Measurements from ENCODE around the gene ARHGAP15. TPM values are rescaled to one million over a fixed set of nuclear protein-coding genes. Genes with fewer than 3 reads are reported as not detected.

The ARHGAP15 gene
- total RNA-seq, 1 experiment from 2014 or later = not detected

DNA sequence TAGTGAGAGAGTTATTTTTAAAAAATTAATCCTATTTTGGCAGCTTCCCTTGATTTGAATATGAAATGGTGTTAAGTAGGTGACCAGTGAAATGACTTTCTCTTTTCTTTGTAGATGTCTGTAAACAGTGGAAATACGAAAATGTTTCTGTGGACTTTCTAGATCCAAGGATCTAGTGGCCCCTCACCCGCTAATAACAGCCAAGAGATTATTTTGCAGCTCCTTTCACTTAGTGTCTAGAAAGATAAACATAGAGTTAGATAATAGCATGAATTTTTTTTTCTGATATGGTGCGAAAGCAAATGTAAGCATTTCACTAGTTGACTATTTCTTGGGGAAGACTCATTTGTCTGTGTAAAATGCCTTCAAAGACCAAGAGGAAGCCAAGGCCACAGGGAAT, 57.7 kb downstream of the ARHGAP15 start:
- no peaks in the 10 kb centered on the region for H3K9me3 ChIP-seq
- DNase-seq = no peak
- no peaks in the 10 kb centered on the region for H3K27me3 ChIP-seq
- no peak overlapping the region for H3K4me3 ChIP-seq
- no peaks in the 10 kb centered on the region for H3K36me3 ChIP-seq

DNA sequence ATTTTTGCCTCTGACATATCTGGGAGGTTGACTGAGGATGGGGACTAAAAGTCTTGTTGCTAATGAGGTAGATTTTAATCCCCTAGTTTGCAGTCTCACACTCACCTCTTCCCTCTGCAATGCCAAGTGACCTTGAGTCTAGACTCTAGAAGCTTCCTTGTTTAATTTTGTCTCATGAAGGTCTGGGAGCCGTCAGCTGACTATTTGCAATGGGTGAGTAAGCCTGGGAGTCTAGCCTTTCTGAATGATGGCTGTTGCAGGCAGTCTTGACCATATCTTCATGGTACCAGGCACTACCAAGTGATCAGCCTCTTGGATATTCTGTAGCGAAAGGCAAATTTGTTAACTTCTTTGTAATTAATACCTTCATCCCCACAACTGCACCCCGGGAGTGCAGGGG, 61.2 kb downstream of the ARHGAP15 start:
- Histone ChIP-seq H3K36me3 (no peaks in the 10 kb centered on the region), H3K9me3 (no peaks in the 10 kb centered on the region), H3K4me3 (no peak overlapping the region), H3K27me3 (no peaks in the 10 kb centered on the region)
- DNase-seq = no peak

DNA sequence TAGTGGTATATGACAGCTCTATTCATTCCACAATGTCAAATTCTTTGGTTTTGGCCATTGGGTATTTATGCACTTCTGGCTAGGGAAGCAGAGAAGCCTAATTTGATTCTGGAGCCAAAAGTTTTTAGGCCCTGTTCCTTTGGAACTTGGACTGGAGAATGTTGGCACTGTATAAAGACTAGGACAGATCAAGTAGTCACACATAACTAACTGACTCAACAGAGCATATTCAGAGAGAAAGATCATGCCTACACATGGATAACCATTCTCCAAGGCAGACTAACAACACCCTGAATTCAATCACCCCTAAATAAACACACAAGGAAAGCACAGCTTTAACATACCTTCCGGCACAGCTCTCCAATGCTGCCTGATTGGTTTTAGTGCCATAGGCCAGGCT, 62.9 kb downstream of the ARHGAP15 start:
- Histone ChIP-seq H3K36me3 (no peaks in the 10 kb centered on the region), H3K4me3 (no peak overlapping the region), H3K27me3 (no peaks in the 10 kb centered on the region), H3K9me3 (no peaks in the 10 kb centered on the region)
- no peak for DNase-seq

DNA sequence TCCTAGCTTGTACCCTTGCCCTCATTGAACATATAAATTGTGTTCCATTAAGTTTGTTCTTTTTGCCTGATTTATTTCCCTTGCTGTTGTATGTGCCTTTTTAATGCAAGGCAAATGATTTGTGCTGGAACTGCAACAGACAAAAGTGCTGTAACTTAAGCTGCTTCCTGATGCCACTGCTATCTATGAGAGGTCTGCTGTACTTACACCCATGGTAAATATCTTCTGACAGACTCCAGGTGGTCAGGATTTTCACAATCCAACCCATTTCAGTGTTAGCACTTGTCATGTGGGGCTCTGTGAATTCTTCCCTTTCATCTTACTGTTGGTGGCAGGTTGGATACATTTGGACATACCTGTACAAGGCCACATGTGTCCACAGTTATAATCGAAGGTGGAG, 63.5 kb downstream of the ARHGAP15 start:
- no peaks in the 10 kb centered on the region for H3K9me3 ChIP-seq
- no peaks in the 10 kb centered on the region for H3K27me3 ChIP-seq
- H3K36me3 ChIP-seq = no peaks in the 10 kb centered on the region
- H3K4me3 ChIP-seq = no peak overlapping the region
- DNase-seq = no peak

DNA sequence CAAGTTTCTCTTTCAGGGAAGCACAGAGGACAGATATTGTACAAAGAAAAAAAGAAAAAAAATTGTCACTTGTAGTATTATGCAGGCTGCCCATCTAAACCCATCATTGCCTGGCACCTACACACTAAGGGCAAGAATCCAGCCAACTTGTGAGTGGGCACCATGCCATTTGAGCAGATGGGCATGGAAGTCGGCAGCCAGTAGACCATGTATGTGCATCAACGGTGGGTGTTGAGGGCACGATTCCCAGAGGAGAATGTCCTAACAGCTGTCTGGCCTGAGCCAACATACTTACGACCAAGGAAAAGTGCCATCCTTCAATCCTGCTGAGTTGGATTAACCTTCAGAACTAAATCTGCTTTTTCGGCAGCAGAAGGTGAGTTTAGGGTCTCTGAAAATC, 63.9 kb downstream of the ARHGAP15 start:
- H3K9me3 ChIP-seq = no peaks in the 10 kb centered on the region
- H3K27me3 ChIP-seq = no peaks in the 10 kb centered on the region
- no peaks in the 10 kb centered on the region for H3K36me3 ChIP-seq
- DNase-seq = peak; percentile 2
- H3K4me3 ChIP-seq = no peak overlapping the region

DNA sequence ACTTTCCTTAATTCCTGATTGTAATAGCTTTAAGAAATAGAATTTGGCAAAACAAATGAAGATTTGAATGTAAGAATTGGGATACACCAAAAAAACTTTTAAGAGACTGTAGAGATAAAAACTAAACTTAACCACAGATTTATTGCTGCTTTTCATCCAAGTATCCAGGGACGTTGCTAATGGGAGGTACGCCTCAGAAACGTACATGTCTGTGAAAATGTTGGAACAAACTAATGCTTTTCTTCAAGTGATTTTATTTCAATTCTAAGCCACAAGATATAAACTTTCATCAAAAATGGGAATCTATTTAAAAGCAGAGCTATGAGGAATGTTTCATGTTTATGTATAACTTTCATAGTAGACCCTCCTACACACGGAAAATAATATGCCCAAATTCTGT, 66.3 kb downstream of the ARHGAP15 start:
- no peaks in the 10 kb centered on the region for H3K36me3 ChIP-seq
- H3K9me3 ChIP-seq = no peaks in the 10 kb centered on the region
- no peaks in the 10 kb centered on the region for H3K27me3 ChIP-seq
- H3K4me3 ChIP-seq = no peak overlapping the region
- DNase-seq = no peak

DNA sequence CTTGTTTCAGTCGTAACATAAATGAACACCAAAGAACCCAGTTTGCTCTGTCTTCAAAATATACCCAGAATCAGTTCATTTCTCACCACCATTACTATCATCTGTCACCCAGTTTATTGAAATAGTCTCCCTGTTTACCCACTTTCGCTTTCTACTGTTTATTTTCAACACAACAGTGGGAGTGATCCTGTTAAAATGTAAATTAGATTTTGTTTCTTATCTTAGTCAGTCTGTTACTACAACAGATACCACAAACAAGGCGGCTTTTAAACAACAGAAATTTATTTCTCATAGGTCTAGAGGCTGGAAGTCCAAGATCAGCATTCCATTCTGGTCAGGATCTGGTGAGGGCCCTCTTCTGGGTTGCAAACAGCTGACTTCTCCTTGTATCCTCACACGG, 74.8 kb downstream of the ARHGAP15 start:
- Histone ChIP-seq H3K36me3 (no peaks in the 10 kb centered on the region), H3K27me3 (no peaks in the 10 kb centered on the region), H3K4me3 (no peak overlapping the region), H3K9me3 (no peaks in the 10 kb centered on the region)
- no peak for DNase-seq

DNA sequence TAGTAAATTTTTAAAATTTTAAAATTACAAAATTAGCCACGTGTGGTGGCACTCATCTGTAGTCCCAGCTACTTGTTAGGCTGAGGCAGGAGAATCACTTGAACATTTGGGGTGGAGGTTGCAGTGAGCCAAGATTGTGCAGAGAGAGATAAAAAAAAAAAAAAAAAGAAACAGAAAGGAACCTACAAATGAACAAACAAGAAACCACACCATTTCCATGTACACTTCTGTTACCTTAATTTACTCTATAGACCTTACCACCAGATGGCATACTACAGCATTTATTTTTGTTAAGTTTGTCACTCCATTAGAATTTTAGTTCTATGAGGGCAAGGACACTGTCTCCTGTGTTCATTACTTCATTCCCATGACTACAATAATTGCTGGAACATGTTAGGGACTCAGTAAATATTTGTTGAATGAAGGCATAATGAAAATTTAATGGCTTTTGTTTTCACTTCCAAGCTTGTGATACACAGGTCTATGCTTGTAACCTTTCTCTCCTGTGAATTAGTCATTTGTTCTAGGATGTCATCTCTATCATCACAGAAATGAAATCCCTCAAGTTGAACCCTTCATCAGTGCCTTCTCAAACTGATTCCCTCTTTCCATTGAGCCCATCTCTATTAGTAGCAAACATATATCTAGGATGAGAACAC, 76.0 kb downstream of the ARHGAP15 start:
- Histone ChIP-seq H3K4me3 (no peak overlapping the region), H3K9me3 (no peaks in the 10 kb centered on the region), H3K36me3 (no peaks in the 10 kb centered on the region), H3K27me3 (no peaks in the 10 kb centered on the region)
- DNase-seq = no peak

DNA sequence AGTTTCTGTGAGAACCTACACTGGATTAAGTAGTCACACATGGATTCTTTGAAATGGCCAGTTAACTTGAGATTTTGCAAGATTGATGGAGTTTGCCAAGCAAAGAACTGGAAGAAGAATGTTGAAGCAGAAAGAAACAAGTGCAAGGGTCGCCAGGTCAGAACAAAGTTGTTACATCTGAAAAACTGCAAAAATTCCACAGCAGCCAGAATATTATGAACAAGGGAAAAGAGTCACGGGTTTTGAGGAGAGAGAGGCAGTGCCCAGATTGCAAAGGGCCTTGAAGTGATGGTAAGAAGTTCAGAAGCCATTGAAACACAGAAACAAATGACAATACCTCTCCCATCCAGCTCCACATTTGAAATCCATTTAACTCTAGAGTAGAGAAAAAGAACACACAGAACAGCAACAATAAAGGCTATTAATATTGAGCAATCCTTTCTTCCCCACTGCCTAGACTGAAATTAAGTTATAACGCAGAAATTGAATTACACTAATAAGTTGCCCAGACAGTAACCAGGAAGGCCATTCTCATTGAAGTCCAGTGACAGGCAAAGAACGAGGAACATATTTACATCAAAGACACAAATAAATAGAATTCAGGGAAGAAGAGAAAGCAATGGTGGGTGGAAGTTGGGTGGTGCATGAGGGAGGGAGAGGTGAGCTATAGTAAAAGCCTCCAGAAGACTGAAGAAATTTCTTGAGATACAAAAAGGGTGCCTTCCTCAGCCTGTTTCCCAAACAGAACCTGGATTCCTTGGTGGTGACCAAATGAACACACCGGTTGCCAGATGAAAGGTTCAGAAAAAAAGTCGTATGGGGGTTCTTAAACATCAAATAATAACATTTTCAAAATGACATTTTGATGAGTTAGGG, 80.6 kb downstream of the ARHGAP15 start:
- Histone ChIP-seq H3K27me3 (no peaks in the 10 kb centered on the region), H3K9me3 (no peaks in the 10 kb centered on the region), H3K36me3 (no peaks in the 10 kb centered on the region), H3K4me3 (no peak overlapping the region)
- DNase-seq = no peak

DNA sequence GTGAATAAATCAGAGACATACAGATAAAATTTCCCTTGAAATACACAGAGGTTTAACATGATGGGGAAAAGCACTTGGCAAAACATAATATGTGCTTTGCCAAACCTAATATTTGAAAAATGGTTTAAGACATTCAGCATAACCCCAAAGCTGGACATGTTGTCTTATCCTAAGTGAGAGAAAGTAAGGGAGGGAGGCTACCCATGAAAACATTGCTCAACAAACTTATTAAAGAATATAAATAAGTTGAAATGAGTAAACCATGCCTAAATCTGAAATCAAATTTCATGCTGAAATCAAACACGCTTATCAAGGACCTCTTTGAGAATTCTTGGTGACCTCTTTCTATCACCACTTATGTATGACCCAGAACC, 81.2 kb downstream of the ARHGAP15 start:
- DNase-seq = no peak

DNA sequence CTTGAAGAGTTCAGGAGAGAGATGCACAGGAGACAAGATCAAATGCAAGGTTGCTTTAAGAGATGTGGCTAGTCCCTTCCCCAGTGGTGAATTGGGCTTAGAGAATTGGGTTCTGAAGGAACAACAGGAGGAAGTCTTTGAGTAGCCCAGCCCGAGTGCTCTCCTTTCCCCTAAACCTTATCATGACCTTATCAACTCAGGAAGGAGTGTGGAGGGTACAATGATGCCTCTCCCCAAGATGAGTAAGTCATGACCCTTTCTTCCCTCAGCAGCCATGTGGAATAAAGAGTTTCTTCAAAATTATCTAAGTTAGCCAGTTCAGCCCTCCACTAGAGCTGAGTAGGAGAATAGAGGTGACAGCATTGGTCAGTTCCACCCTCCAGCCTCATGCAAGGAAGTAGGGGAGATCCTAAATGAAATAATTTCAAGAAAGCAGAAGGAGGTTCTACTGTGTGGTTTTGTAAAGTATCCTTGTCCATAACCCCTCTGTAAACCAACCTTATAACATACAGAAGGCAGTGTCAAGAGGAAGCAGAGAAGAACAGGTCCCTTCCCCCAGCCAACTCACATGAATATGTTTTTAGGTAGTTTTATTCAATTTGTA, 88.4 kb downstream of the ARHGAP15 start:
- DNase-seq = no peak
- Histone ChIP-seq H3K4me3 (no peak overlapping the region), H3K27me3 (no peaks in the 10 kb centered on the region), H3K36me3 (no peaks in the 10 kb centered on the region), H3K9me3 (no peaks in the 10 kb centered on the region)

More for the DNA sequence above, 81.2 kb downstream of the ARHGAP15 start:
- Histone ChIP-seq H3K4me3 (no peak overlapping the region), H3K36me3 (no peaks in the 10 kb centered on the region), H3K9me3 (no peaks in the 10 kb centered on the region), H3K27me3 (no peaks in the 10 kb centered on the region)

DNA sequence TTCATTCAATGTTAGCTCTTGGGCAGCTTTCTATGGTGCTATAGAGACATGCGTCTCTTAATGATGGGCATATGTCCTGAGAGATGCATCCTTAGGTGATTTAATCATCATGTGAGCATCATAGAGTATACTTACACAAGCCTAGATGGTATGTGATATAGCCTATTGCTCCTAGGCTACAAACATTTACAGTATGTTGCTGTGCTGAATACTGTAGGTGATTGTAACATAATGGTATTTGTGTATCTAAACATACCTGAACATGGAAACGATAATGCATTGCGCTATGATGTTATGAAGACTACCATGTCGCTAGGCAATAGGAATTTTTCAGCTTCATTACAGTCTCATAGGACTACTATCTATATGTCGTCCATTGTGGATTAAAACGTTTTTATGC, 89.4 kb downstream of the ARHGAP15 start:
- Histone ChIP-seq H3K27me3 (no peaks in the 10 kb centered on the region), H3K4me3 (no peak overlapping the region), H3K9me3 (no peaks in the 10 kb centered on the region), H3K36me3 (no peaks in the 10 kb centered on the region)
- DNase-seq = no peak

DNA sequence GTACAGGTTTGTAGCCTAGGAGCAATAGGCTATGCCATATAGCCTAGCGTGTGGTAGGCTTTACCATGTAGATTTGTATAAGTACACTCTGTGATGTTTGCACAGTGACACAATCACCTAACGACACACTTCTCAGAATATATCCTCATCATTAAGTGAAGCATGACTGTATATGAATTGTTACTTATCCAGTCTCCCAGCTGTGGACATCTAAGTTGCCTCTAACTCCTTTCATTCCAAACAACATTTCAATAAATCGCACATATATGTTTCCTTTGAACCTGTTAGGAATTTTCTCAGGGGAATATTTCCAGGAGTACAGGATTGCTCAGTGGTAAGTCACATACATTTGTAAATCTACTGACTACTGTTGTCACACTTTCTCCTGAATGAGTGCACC, 90.0 kb downstream of the ARHGAP15 start:
- no peak for DNase-seq
- no peaks in the 10 kb centered on the region for H3K36me3 ChIP-seq
- H3K4me3 ChIP-seq = no peak overlapping the region
- no peaks in the 10 kb centered on the region for H3K27me3 ChIP-seq
- no peaks in the 10 kb centered on the region for H3K9me3 ChIP-seq

DNA sequence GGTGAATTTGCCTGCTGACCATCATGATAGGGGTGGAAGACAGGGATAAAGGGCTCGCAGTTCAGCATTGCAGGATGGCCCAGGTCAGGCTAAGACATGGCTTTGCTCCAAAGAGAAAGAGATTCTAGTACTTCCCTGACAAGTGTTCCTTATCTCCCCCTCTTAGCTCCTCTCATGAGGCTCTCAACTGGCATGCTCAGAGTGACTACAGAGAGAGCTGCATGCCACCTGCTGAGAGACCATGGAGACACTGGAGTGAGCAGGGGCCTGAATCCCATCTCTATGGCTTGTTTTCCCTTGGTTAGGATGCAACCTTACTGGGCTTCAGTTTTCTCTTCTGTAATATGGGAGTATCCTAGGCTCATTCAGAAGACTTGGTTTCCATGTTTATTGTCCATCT, 94.3 kb downstream of the ARHGAP15 start:
- Histone ChIP-seq H3K9me3 (no peaks in the 10 kb centered on the region), H3K36me3 (no peaks in the 10 kb centered on the region), H3K4me3 (no peak overlapping the region), H3K27me3 (no peaks in the 10 kb centered on the region)
- DNase-seq = no peak

DNA sequence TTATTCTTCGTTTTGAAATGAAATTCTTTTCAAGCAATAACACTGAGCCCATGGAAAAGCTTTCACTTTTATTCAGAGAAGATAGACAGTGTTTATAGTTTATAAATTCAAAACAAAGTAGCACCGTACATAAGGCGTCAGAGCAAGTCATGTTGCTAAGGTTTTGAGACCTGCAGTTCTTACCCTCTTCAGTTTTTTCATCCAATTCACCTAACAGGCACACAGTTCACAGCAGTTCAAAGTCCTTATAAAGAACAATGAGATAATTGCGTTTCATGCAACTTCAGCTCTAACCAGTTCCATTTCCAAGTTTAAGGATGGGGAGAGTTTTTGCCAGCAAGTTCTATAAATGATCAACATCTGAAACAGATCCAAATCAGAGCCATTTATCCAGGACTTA, 96.7 kb downstream of the ARHGAP15 start:
- no peak for DNase-seq

DNA sequence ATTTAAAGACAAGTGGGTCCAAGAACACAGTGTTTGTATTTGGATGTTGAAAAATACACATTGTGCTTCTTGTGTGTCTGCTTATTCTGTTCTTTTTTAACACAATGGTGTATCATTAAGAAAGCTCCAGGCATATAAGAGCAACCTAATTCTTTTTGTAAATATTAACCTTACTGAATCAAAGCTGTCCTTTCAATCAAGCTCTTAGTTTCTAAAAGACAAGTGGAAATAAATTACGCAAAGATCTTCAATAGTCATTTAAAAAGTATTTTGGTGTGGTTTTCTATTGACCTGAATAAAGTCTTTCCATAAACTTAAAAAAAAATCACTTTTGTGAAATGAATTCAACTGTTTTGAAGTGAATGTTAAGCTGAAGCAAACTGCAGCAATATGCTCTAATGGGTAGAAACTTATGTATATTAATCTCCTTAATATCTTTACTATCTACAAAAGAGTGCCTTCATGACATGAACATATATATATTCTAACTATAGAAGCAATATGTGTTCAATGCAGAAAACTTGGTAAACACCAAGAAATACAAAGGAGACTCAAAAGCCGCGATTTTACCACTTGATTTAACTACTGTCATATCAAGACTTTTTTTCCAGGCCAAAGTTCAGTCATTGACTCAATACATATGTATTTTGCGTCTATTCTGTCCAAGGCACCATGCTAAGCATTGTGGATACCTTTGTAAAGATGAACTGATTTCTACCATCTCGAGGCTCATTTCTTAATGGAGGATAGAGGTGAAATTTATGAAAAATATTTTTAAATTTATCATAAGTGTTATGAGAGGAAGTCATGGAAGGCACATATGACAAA, 97.7 kb downstream of the ARHGAP15 start:
- H3K9me3 ChIP-seq = no peaks in the 10 kb centered on the region
- no peak for DNase-seq
- no peaks in the 10 kb centered on the region for H3K36me3 ChIP-seq
- no peaks in the 10 kb centered on the region for H3K27me3 ChIP-seq
- no peak overlapping the region for H3K4me3 ChIP-seq

More for the DNA sequence above, 96.7 kb downstream of the ARHGAP15 start:
- Histone ChIP-seq H3K4me3 (no peak overlapping the region), H3K36me3 (no peaks in the 10 kb centered on the region), H3K9me3 (no peaks in the 10 kb centered on the region), H3K27me3 (no peaks in the 10 kb centered on the region)

DNA sequence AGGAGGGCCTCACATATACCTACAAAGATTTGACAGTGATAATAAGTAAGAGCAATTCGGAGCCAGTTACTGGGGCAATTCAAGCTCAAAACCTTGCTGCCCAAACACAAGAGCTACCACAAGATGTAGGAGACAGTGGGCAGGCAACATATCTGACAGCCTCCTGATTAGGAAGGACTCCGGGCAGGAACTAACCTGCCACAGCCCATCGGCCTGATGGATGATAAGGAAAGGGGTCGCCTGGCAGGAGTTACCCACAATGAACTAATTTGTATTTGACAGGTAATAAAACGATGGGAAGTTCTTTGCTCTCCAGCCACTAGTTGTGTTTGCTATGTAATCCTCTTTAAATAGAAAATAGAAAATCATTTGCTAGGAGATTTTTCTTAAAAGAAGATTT, 100.2 kb downstream of the ARHGAP15 start:
- Histone ChIP-seq H3K36me3 (no peaks in the 10 kb centered on the region), H3K9me3 (no peaks in the 10 kb centered on the region; the same call in 1 of the 2 replicates), H3K4me3 (no peak overlapping the region), H3K27me3 (no peaks in the 10 kb centered on the region)
- no peak for DNase-seq
